Stimulated activated CD8-positive, alpha-beta memory T cell treated with anti-CD3 and anti-CD28 coated beads, Interleukin-4, amount 100 ng/mL, for 48 hours (primary cell): ENCODE results near the gene STX5.
"Not testable (repeated sequence)": the region's sequence is repeated elsewhere in the genome, so short reads cannot be mapped to it uniquely, and the experiment has no call there.

Source experiments
- DNase-seq: peaks from one replicate; pipeline ENCODE4 v3.0.0-alpha.2; 2020

The STX5 gene

DNA sequence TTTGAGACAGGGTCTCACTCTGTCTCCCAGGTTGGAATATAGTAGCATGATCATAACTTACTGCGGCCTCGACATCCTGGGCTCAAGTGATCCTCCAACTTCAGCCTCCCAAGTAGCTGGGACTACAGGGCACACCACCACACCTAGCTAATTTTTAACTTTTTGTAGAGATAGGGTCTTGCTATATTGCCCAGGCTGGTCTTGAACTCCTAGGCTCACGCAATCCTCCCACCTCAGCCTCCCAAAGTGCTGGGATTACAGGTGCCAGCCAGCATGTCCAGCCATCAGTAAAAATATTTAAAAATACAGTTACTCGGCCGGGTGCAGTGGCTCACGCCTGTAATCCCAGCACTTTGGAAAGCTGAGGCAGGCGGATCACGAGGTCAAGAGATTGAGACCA, 3.7 kb downstream of the STX5 start:
- not testable (repeated sequence) for DNase-seq

GRCh38 chr11:62823677-62824076, 8.2 kb downstream of the STX5 start:
- no peak for DNase-seq

DNA sequence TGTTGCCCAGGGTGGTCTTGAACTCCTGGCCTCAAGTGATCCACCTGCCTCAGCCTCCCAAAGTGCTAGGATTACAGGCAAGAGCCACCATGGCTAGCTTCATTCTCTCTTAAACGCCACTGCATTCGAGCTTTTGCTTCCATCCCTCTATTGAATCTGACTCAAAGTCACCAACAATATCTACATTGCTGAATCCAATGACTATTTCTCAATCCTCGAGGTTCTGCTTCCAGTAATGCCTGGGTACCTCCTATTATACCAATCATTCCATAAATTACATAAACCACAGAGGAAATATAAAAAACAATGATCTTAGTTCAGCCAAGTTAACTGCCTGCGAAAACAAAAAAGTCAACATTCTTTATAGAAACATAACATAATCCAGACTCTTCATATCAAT, 14.7 kb downstream of the STX5 start:
- DNase-seq = no peak

- DNase-seq = no peak
Measured at GRCh38 chr11:62816557-62816956, 15.3 kb downstream of the STX5 start.

DNA sequence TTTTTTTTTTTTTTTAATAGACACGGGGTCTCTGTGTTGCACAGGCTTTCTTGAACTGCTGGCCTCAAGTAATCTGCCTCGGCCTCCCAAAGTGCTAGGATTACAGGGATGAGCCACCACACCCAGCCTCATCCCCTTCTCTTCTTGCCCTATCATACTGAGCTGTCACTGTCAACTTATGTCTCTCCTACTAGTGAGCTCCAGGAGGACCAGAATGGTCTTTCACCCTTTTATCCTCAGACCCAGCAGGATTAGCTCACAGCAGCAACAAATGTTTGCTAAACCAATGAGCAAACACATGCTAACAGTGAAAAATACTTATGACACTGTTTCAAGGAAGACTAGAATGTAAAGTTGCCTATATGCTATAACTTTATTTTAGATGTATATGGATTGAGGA, 20.2 kb downstream of the STX5 start:
- DNase-seq = no peak

- no peak for DNase-seq
Measured at GRCh38 chr11:62810748-62811147, 21.1 kb downstream of the STX5 start.

GRCh38 chr11:62806611-62807121, 25.2 kb downstream of the STX5 start:
- no peak for DNase-seq

GRCh38 chr11:62805961-62806441, 25.9 kb downstream of the STX5 start:
- peak; percentile 51 for DNase-seq

- DNase-seq = peak; percentile 98
Measured at GRCh38 chr11:62805076-62805892, 26.6 kb downstream of the STX5 start, which contains the start of gene NXF1. Gene NXF1, minus strand, starts transcription at chr11:62805440. Its CDS starts 84 bp downstream, at chr11:62805356.

DNA sequence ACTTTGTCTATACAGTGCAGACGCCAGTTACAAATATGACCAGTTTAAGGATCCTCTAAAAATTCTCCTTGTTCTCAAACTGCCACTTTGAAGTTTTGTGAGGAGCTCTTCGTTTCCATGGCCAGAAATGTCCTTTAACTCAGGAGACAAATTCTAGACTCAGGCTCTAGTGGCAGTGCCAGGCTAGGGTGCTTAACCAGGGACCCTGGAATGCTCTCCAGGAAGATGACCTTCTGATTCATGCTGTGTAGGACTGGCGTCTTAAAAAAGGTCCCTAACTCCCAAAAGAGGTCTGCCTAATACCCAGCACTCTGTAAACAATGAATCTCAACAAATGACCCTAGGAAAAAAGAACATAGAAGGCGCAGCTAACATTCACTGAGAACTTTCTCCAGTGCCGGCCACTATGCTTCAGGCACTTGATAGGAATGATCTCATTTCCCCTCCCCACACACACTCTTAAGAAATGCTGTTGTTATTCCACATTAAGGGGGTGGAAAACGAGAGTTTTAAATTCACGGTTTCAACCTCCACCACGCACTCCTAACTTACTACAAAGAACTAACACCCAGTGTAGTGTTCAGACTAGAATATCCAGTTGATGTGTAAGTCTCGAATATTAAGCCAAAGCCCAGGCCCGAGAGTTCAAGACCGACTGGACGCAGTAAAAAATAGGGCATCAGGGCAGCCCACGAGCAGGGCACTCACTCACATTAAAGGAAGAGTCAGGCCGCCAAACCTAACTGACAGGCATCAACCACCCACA, 27.4 kb downstream of the STX5 start:
- DNase-seq = peak; percentile 54

GRCh38 chr11:62801071-62801470, 30.8 kb downstream of the STX5 start:
- DNase-seq = no peak

DNA sequence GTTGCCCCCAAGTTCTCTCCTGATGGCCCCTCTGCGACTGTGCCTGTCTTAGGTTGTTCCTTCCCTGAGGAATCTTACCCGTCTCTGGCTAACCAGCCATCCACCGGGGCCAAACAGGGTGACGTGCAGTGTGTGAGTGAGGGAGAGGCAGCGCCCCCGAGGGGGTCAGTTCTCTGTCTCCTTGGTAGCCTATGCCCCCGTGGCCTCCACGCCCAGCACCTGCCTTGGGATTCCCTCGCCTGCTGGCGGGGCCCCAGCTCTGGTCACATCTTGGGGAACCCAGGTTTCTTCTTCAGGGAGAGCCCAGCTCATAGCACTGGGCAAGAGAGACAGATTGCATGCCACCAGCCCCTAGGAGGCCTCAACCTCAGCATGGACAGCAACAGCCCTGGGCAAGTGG, 32.4 kb downstream of the STX5 start:
- no peak for DNase-seq

DNA sequence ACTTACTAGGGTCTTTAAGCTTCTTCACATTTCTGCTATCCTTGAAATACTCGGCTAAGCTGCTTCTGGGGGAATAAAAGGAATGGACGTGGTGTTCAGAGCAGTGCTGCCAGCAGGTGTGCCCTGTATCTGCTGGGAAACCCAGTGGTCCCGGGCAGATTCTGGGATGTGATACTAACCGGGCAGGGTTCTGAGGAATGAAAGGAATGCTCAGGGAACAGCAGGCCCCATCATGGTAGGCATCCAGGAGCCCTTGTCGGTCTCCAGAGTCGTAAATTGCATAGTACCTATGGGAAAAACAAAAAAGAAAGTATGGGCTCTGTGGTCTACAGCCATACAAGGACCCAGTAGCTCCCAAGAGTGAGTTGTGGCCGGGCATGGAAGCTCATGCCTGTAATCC, 35.6 kb downstream of the STX5 start:
- DNase-seq = no peak

GRCh38 chr11:62794201-62794775, 37.6 kb downstream of the STX5 start:
- no peak for DNase-seq

GRCh38 chr11:62792202-62792575, 39.7 kb downstream of the STX5 start:
- no peak for DNase-seq

- DNase-seq = peak; percentile 94
Measured at GRCh38 chr11:62791501-62792201, 40.2 kb downstream of the STX5 start, which contains the start of gene TMEM223. Gene TMEM223, minus strand, starts transcription at chr11:62792006. Its CDS starts 12 bp downstream, at chr11:62791994.

GRCh38 chr11:62789576-62789975, 42.3 kb downstream of the STX5 start:
- DNase-seq = no peak

DNA sequence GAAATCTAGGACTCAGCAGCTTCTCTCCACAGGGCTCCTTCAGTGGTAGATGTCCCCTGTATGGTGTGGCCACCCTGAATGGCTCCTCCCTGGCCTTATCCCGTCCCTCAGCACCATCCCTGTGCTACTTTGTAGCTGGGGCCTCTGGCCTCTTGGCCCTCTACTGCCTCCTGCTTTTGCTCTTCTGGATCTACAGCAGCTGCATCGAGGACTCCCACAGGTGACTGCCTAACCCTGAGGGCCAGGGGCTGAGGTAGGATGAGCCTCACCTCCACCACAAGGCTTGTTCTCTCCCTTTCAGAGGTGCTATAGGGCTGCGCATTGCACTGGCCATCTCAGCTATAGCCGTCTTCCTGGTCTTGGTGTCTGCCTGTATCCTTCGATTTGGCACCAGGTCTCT, 42.9 kb downstream of the STX5 start:
- DNase-seq = no peak

DNA sequence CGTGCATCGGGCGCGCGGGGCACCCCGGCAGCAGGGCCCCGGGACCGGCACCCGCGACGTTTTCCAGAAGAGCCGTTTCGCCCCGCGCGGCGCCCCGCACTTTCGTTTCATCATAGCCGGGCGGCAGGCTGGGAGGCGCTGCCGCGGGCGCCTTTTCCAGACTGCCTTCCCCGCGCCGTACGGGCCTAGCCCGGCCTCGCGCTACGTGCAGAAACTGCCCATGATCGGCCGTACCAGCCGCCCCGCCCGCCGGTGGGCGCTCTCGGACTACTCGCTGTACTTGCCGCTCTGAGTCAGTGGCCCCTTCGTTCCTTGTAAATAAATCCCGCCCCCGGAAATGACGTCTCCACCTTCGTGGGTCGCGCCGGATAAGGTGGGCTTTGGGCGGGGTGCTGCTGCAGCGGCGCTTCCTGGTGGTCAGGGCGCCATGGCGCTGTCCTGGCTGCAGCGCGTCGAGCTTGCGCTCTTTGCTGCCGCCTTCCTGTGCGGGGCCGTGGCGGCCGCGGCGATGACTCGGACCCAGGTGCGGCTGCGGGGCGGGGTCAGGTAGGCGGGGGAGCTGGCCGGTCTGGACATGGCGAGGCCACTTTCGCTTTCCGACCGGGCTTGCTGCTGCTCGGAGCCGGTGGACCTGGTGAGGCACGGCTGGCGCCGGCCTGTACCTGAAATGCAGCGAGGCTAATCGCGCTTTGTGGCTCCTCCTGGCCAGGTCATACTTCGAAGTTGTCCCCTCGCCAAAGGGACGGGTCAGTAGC, 44.7 kb downstream of the STX5 start, which contains the start of gene TMEM179B:
TSS of gene TMEM179B (plus strand) at position 398 of the 755 bp plus-strand sequence. CDS start at position 428, 30 bp downstream.
- peak; percentile 100 for DNase-seq

DNA sequence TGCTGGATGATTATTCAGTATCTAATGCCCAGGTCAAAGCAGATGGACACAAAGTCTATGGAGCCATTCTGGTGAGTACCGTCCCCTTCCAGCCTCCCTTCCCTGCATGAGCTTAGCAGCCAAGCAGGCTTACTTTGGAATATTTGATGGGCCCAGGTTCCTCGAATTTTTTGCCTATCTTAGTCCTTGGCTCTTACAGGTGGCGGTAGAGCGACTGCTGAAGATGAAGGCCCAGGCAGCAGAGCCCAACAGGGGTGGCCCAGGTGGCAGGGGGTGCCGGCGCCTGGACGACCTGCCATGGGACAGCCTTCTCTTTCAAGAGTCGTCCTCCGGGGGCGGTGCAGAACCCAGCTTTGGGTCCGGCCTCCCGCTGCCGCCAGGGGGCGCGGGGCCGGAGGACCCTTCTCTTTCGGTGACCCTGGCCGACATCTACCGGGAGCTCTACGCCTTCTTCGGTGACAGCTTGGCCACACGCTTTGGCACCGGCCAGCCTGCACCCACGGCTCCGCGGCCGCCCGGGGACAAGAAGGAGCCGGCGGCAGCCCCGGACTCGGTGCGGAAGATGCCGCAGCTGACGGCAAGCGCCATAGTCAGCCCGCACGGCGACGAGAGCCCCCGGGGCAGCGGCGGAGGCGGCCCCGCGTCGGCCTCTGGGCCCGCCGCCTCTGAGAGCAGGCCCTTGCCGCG, 45.4 kb downstream of the STX5 start:
- peak; percentile 90 for DNase-seq

DNA sequence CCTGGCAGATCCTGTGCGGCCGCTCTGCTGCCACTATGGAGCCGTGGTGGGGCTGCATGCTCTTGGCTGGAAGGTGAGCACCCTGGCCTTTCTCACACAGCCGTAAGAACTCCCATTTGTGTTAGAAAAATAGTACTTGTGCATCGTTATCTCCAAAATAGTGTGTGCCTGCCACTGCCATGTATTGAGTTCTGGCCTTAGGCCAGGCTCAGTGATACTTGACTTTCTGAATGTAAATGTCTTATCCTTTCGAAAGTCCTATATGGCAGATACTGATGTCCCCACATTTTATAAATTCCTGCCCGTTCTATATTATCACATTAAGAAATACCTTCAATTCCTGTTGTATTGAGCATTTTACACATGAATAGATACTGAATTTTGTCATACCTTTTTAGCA, 49.1 kb downstream of the STX5 start:
- no peak for DNase-seq
